Body of pancreas (tissue), 4 donors: ENCODE results near the gene BABAM2. TPM values are rescaled to one million over a fixed set of nuclear protein-coding genes. Genes with fewer than 3 reads are reported as not detected.

ENCODE experiments used
- ATAC-seq: fragments of 150-250 bp; one replicate; pipeline ENCODE4 v1.9.1; 2016
- DNase-seq, 4 donors: peaks; one replicate each; pipeline ENCODE4 v3.0.0-alpha.2; 2019
- H3K27ac ChIP-seq, 4 donors: fragments of 200-600 bp; sonication (generic); 1 replicate in 3 of 4; 2 replicates in 1 of 4; pipeline versions ENCODE4 v1.5.1 to v1.6.1; 2016 to 2019; ENCODE audit warnings: mild to moderate bottlenecking in 1 of 4, mixed read lengths in 1 of 4, moderate library complexity in 1 of 4
- H3K27me3 ChIP-seq, 2 donors: fragments of 200-600 bp; sonication (generic); one replicate each; pipeline ENCODE4 v1.6.0; 2016; ENCODE audit warnings: mild to moderate bottlenecking in 1 of 2
- H3K36me3 ChIP-seq, 2 donors: fragments of 200-600 bp; sonication (generic); replicated peaks in 1 of 2; 2 replicates each; pipeline ENCODE4 v1.5.1; 2016; ENCODE audit warnings: low read depth in 2 of 2; ENCODE audit not compliant: insufficient read depth in 1 of 2
- H3K4me1 ChIP-seq: fragments of 200-600 bp; sonication (generic); one replicate; pipeline ENCODE4 v1.6.0; 2016
- H3K4me3 ChIP-seq, 2 donors: fragments of 200-600 bp; sonication (generic); 1 replicate in 1 of 2; 2 replicates in 1 of 2; pipeline ENCODE4 v1.5.1; 2016 to 2019
- H3K9me3 ChIP-seq, 3 donors: fragments of 200-600 bp; sonication (generic); 1 replicate in 2 of 3; 2 replicates in 1 of 3; pipeline ENCODE4 v1.5.1; 2016
- CTCF ChIP-seq, 7 experiments: fragments of 450-650 bp in 4 of 7; fragments of 200-600 bp in 3 of 7; sonication (generic) in 3 of 7; IDR thresholded peaks; one replicate each; pipeline ENCODE4 v1.5.1; 2016 to 2019; ENCODE audit warnings: antibody characterized with exemption in 7 of 7
- POLR2A ChIP-seq, 3 donors: fragments of 450-650 bp; IDR thresholded peaks; one replicate each; pipeline ENCODE4 v1.6.1; 2016; ENCODE audit warnings: antibody characterized with exemption in 3 of 3, mild to moderate bottlenecking in 2 of 3
- WGBS, 2 donors: methylation state at CpG; one replicate each; pipeline ENCODE4 v1.1.5; 2017; 5-methylcytosine and 5-hydroxymethylcytosine counted together
- intact Hi-C: fragments of 100-400 bp; cut with DNase I; formaldehyde crosslinking; loops from one replicate; pipeline ENCODE4 v1.15.1; 2023
- total RNA-seq, 2 donors: library from RNA; depleted of rRNA; stranded (reverse); fragments of >200 nt; gene quantifications; one replicate each; pipeline ENCODE4 v1.1.0, GENCODE V29; 2016

The BABAM2 gene
- total RNA-seq, 2 donors from 2014 or later, result 20.5 to 22.4 TPM

GRCh38 chr2:28063492-28063962 lies 173.0 kb downstream of the BABAM2 start:
- ATAC-seq, result no peak
- intact Hi-C loops, result no loop called here
- H3K36me3 ChIP-seq, result no peaks in the 10 kb centered on the region
- TF ChIP-seq POLR2A (IDR thresholded peaks at IDR 0.05) (no peak), CTCF (IDR thresholded peaks at IDR 0.05) (no peak)
- H3K27ac ChIP-seq, result no peak overlapping the region
- H3K4me1 ChIP-seq, result no peaks in the 10 kb centered on the region
- no peaks in the 10 kb centered on the region for H3K9me3 ChIP-seq
- DNase-seq, result no peak
- no peak overlapping the region for H3K4me3 ChIP-seq
- no peaks in the 10 kb centered on the region for H3K27me3 ChIP-seq

- Histone ChIP-seq H3K9me3 (no peaks in the 10 kb centered on the region), H3K27me3 (no peaks in the 10 kb centered on the region), H3K4me1 (no peaks in the 10 kb centered on the region), H3K36me3 (no peaks in the 10 kb centered on the region), H3K27ac (no peak overlapping the region), H3K4me3 (no peak overlapping the region)
- TF ChIP-seq POLR2A (IDR thresholded peaks at IDR 0.05) (no peak), CTCF (IDR thresholded peaks at IDR 0.05) (no peak)
- DNase-seq (no peak), ATAC-seq (no peak)
- intact Hi-C loops, result no loop called here
- 97 to 98% methylated on average over 1 of the region's 1 CpG for WGBS, 2 donors
Observed at GRCh38 chr2:28067602-28068001, 177.1 kb downstream of the BABAM2 start.

- Histone ChIP-seq H3K4me3 (no peak overlapping the region), H3K36me3 (no peaks in the 10 kb centered on the region), H3K9me3 (no peaks in the 10 kb centered on the region), H3K27ac (no peak overlapping the region), H3K27me3 (no peaks in the 10 kb centered on the region), H3K4me1 (no peaks in the 10 kb centered on the region)
- TF ChIP-seq CTCF (IDR thresholded peaks at IDR 0.05) (no peak), POLR2A (IDR thresholded peaks at IDR 0.05) (no peak)
- intact Hi-C loops, result no loop called here
- WGBS, 2 donors, result 84 to 88% methylated on average over 2 of the region's 2 CpGs
- no peak for DNase-seq
- no peak for ATAC-seq
Observed at GRCh38 chr2:28068088-28068487, 177.6 kb downstream of the BABAM2 start.

GRCh38 chr2:28068527-28068926 lies 178.0 kb downstream of the BABAM2 start:
- Histone ChIP-seq H3K9me3 (no peaks in the 10 kb centered on the region), H3K27me3 (no peaks in the 10 kb centered on the region), H3K4me1 (no peaks in the 10 kb centered on the region), H3K36me3 (no peaks in the 10 kb centered on the region), H3K4me3 (no peak overlapping the region), H3K27ac (no peak overlapping the region)
- ATAC-seq (no peak), DNase-seq (no peak)
- 90 to 94% methylated on average over 5 of the region's 5 CpGs for WGBS, 2 donors
- no peak for TF ChIP-seq POLR2A (IDR thresholded peaks at IDR 0.05)
- no peak for TF ChIP-seq CTCF (IDR thresholded peaks at IDR 0.05)
- intact Hi-C loops, result no loop called here

- H3K36me3 ChIP-seq, result no peaks in the 10 kb centered on the region
- ATAC-seq (no peak), DNase-seq (no peak)
- no peak overlapping the region for H3K4me3 ChIP-seq
- H3K27me3 ChIP-seq, result no peaks in the 10 kb centered on the region
- H3K9me3 ChIP-seq, result no peaks in the 10 kb centered on the region
- 63 to 66% methylated on average over 5 of the region's 5 CpGs for WGBS, 2 donors
- H3K4me1 ChIP-seq, result no peaks in the 10 kb centered on the region
- intact Hi-C loops, result no loop called here
- TF ChIP-seq CTCF (IDR thresholded peaks at IDR 0.05), result no peak
- no peak for TF ChIP-seq POLR2A (IDR thresholded peaks at IDR 0.05)
- H3K27ac ChIP-seq, result no peak overlapping the region
Observed at GRCh38 chr2:28071221-28071620, 180.7 kb downstream of the BABAM2 start.
